Measurements from ENCODE around the gene TMEM141.
"Not testable (repeated sequence)": the region's sequence is repeated elsewhere in the genome, so short reads cannot be mapped to it uniquely, and the experiment has no call there.

TMEM141 gene

GRCh38 chr9:136820971-136821825 lies 30.1 kb downstream of the TMEM141 start:
- DNase-seq: no peak

- DNase-seq: no peak
Measured at GRCh38 chr9:136821826-136822544, 30.8 kb downstream of the TMEM141 start.

- DNase-seq: no peak
Measured at GRCh38 chr9:136823136-136824046, 32.2 kb downstream of the TMEM141 start.

GRCh38 chr9:136824496-136825225 lies 33.5 kb downstream of the TMEM141 start:
- no peak for DNase-seq

- DNase-seq: no peak
Measured at GRCh38 chr9:136825295-136826187, 34.4 kb downstream of the TMEM141 start.

- DNase-seq: no peak
Measured at GRCh38 chr9:136826188-136826541, 35.0 kb downstream of the TMEM141 start.

- no peak for DNase-seq
Measured at GRCh38 chr9:136826703-136827582, 35.8 kb downstream of the TMEM141 start.

GRCh38 chr9:136827794-136828473 lies 36.8 kb downstream of the TMEM141 start:
- no peak for DNase-seq

GRCh38 chr9:136828474-136829140 lies 37.5 kb downstream of the TMEM141 start:
- DNase-seq: no peak

GRCh38 chr9:136829412-136829811 lies 38.3 kb downstream of the TMEM141 start:
- no peak for DNase-seq

- no peak for DNase-seq
Measured at GRCh38 chr9:136829981-136830885, 39.1 kb downstream of the TMEM141 start.

GRCh38 chr9:136831002-136831719 lies 40.0 kb downstream of the TMEM141 start:
- no peak for DNase-seq

- no peak for DNase-seq
Measured at GRCh38 chr9:136831720-136832104, 40.6 kb downstream of the TMEM141 start.

- DNase-seq: no peak
Measured at GRCh38 chr9:136832581-136832980, 41.4 kb downstream of the TMEM141 start.

GRCh38 chr9:136833381-136834048 lies 42.4 kb downstream of the TMEM141 start:
- DNase-seq: not testable (repeated sequence)

GRCh38 chr9:136835162-136835931 lies 44.2 kb downstream of the TMEM141 start:
- DNase-seq: no peak

Data from NCI-H2029 (cell line).